H1 (cell line): ENCODE measurements around the gene BAZ1B. TPM values are rescaled to one million over a fixed set of nuclear protein-coding genes. Genes with fewer than 3 reads are reported as not detected.
"Not testable (repeated sequence)": the region's sequence is repeated elsewhere in the genome, so short reads cannot be mapped to it uniquely, and the experiment has no call there.

Experiments
- CTCF ChIA-PET: fragments of 300-600 bp; sonication (Branson Sonifier 250); formaldehyde crosslinking; loops from one replicate; lab custom pipeline; 2021; ENCODE audit not compliant: partially characterized antibody; lab: Charles Lee
- POLR2A ChIA-PET: fragments of 300-600 bp; sonication (Branson Sonifier 250); formaldehyde crosslinking; loops from one replicate; lab custom pipeline; 2021; ENCODE audit warnings: inconsistent platforms; ENCODE audit not compliant: partially characterized antibody; lab: Charles Lee
- DNase-seq, 2 experiments: peaks; one replicate each; pipeline versions ENCODE4 v3.0.0 to v3.0.0-alpha.2; 2010 to 2022; ENCODE audit warnings: low spot score in 2 of 2, low read depth in 1 of 2, mixed read lengths in 1 of 2
- FAIRE-seq: peaks from 2 replicates; lab custom pipeline; 2011; peaks lifted over from hg19 to GRCh38; lab: Jason Lieb, UNC
- H2AFZ ChIP-seq: 2 replicates; pipeline ENCODE4 v1.8.1; 2012; ENCODE audit warnings: low read length, inconsistent platforms
- H2AK5ac ChIP-seq: 2 replicates; pipeline ENCODE4 v1.6.1; 2013; ENCODE audit warnings: low read depth, low read length
- H2BK120ac ChIP-seq: replicated peaks from 2 replicates; pipeline ENCODE3; 2013; ENCODE audit warnings: low read depth, low read length, inconsistent platforms
- H2BK12ac ChIP-seq: 2 replicates; pipeline ENCODE4 v1.6.1; 2013; ENCODE audit warnings: low read depth, low read length
- H2BK15ac ChIP-seq: 2 replicates; pipeline ENCODE4 v1.6.1; 2013; ENCODE audit warnings: low read length
- H2BK20ac ChIP-seq: 2 replicates; pipeline ENCODE4 v1.6.1; 2013; ENCODE audit warnings: low read length
- H2BK5ac ChIP-seq: 2 replicates; pipeline ENCODE4 v1.6.1; 2013; ENCODE audit warnings: low read depth, low read length
- H3K14ac ChIP-seq: 2 replicates; pipeline ENCODE4 v1.6.1; 2013; ENCODE audit warnings: inconsistent platforms; ENCODE audit not compliant: insufficient read length
- H3K18ac ChIP-seq: 2 replicates; pipeline ENCODE4 v1.6.1; 2013; ENCODE audit warnings: low read length; ENCODE audit errors: extremely low read depth
- H3K23ac ChIP-seq: 2 replicates; pipeline ENCODE4 v1.6.1; 2013; ENCODE audit warnings: inconsistent platforms; ENCODE audit not compliant: insufficient read length
- H3K23me2 ChIP-seq: 2 replicates; pipeline ENCODE4 v1.6.1; 2013; ENCODE audit warnings: low read depth, low read length
- H3K27ac ChIP-seq: 2 replicates; pipeline ENCODE4 v1.6.1; 2011; ENCODE audit warnings: low read depth, low read length, inconsistent platforms
- H3K27me3 ChIP-seq, 4 experiments: replicated peaks in 1 of 4; 1 replicate in 1 of 4; 2 replicates in 3 of 4; pipeline versions ENCODE4 v1.6.1 to v1.8.1; 2011 to 2013; ENCODE audit warnings: low read length in 3 of 4, mild to moderate bottlenecking in 3 of 4, inconsistent platforms in 2 of 4, mixed read lengths in 2 of 4, moderate library complexity in 1 of 4; ENCODE audit not compliant: control insufficient read depth in 3 of 4, insufficient read depth in 3 of 4; ENCODE audit errors: extremely low read depth in 1 of 4
- H3K36me3 ChIP-seq, 4 experiments: 2 replicates each; pipeline versions ENCODE4 v1.6.1 to v1.8.1; 2011 to 2013; ENCODE audit warnings: mild to moderate bottlenecking in 4 of 4, low read length in 3 of 4, moderate library complexity in 2 of 4, control low read depth in 1 of 4, inconsistent platforms in 1 of 4; ENCODE audit not compliant: insufficient read depth in 4 of 4, control insufficient read depth in 2 of 4
- H3K4ac ChIP-seq: replicated peaks from 2 replicates; pipeline ENCODE3; 2013; ENCODE audit warnings: low read length, low read depth, mixed read lengths, inconsistent platforms; ENCODE audit not compliant: insufficient read length
- H3K4me1 ChIP-seq, 4 experiments: replicated peaks in 1 of 4; 1 replicate in 1 of 4; 2 replicates in 3 of 4; pipeline versions ENCODE4 v1.6.1 to v1.8.1; 2011 to 2013; ENCODE audit warnings: low read length in 3 of 4, inconsistent platforms in 2 of 4, mixed read lengths in 1 of 4; ENCODE audit not compliant: insufficient read depth in 4 of 4, control insufficient read depth in 3 of 4
- H3K4me2 ChIP-seq, 2 experiments: 2 replicates each; pipeline versions ENCODE4 v1.6.1 to v1.8.1; 2011 to 2013; ENCODE audit warnings: low read depth in 2 of 2, low read length in 2 of 2, control low read depth in 1 of 2, inconsistent platforms in 1 of 2, mild to moderate bottlenecking in 1 of 2; ENCODE audit not compliant: insufficient read depth in 1 of 2
- H3K4me3 ChIP-seq, 4 experiments: fragments of 200-600, 300-600 bp in 1 of 4; sonication (generic), shearing (Covaris generic), sonication (Bioruptor Twin) in 1 of 4; 2 replicates each; pipeline versions ENCODE4 v1.5.1 to v1.8.1; 2011 to 2016; ENCODE audit warnings: low read length in 4 of 4, low read depth in 3 of 4, control low read depth in 2 of 4, inconsistent platforms in 2 of 4, mild to moderate bottlenecking in 2 of 4, mixed read lengths in 1 of 4, moderate library complexity in 1 of 4; ENCODE audit not compliant: insufficient read depth in 2 of 4; ENCODE audit errors: extremely low read depth in 1 of 4
- H3K56ac ChIP-seq: replicated peaks from 2 replicates; pipeline ENCODE3; 2013; ENCODE audit warnings: low read depth, mild to moderate bottlenecking, mixed read lengths, low read length, inconsistent platforms; ENCODE audit not compliant: insufficient read length
- H3K79me1 ChIP-seq: 2 replicates; pipeline ENCODE4 v1.6.1; 2013; ENCODE audit warnings: low read depth, low read length, control low read depth
- H3K79me2 ChIP-seq, 2 experiments: 2 replicates each; pipeline versions ENCODE4 v1.6.1 to v1.8.1; 2012 to 2013; ENCODE audit warnings: low read length in 2 of 2, mild to moderate bottlenecking in 2 of 2, inconsistent platforms in 1 of 2; ENCODE audit not compliant: insufficient read depth in 2 of 2, control insufficient read depth in 1 of 2
- H3K9ac ChIP-seq, 4 experiments: replicated peaks in 1 of 4; 1 replicate in 1 of 4; 2 replicates in 3 of 4; pipeline versions ENCODE4 v1.6.1 to v1.8.1; 2011 to 2013; ENCODE audit warnings: low read depth in 3 of 4, low read length in 3 of 4, control low read depth in 2 of 4, mild to moderate bottlenecking in 2 of 4, moderate library complexity in 2 of 4, inconsistent platforms in 1 of 4; ENCODE audit errors: extremely low read depth in 1 of 4
- H3K9me3 ChIP-seq, 2 experiments: 2 replicates each; pipeline versions ENCODE4 v1.6.1 to v1.8.1; 2012 to 2013; ENCODE audit warnings: mild to moderate bottlenecking in 2 of 2, moderate library complexity in 2 of 2, control low read depth in 1 of 2, inconsistent platforms in 1 of 2, low read depth in 1 of 2, low read length in 1 of 2, mixed read lengths in 1 of 2; ENCODE audit not compliant: insufficient read depth in 2 of 2
- H4K20me1 ChIP-seq, 2 experiments: replicated peaks in 1 of 2; 2 replicates each; pipeline versions ENCODE3 to v1.8.1; 2011 to 2013; ENCODE audit warnings: inconsistent platforms in 2 of 2, low read length in 2 of 2, mild to moderate bottlenecking in 1 of 2; ENCODE audit not compliant: insufficient read depth in 2 of 2, control insufficient read depth in 1 of 2
- H4K5ac ChIP-seq: 2 replicates; pipeline ENCODE4 v1.6.1; 2013; ENCODE audit warnings: low read length, low read depth, mixed read lengths, inconsistent platforms; ENCODE audit not compliant: insufficient read length
- H4K8ac ChIP-seq: 2 replicates; pipeline ENCODE4 v1.8.0; 2013; ENCODE audit warnings: mild to moderate bottlenecking, moderate library complexity, low read length, inconsistent platforms; ENCODE audit not compliant: insufficient read depth; ENCODE audit errors: extremely low read depth
- H4K91ac ChIP-seq: replicated peaks from 2 replicates; pipeline ENCODE3; 2013; ENCODE audit warnings: low read length, mixed read lengths, inconsistent platforms; ENCODE audit not compliant: insufficient read length
- WGBS, 2 experiments: shearing (Covaris generic) in 1 of 2; methylation state at CpG; one replicate each; pipeline versions ENCODE4 v1.1.6 to v1.1.7; 2013 to 2015; ENCODE audit warnings: low lambda C conversion rate in 2 of 2, mixed read lengths in 2 of 2, inconsistent platforms in 1 of 2, low coverage in 1 of 2, missing lambda C conversion rate in 1 of 2; ENCODE audit not compliant: insufficient replicate concordance in 2 of 2, insufficient coverage in 1 of 2, insufficient read length in 1 of 2; ENCODE audit errors: extremely low coverage in 1 of 2, missing lambda C conversion rate in 1 of 2; 5-methylcytosine and 5-hydroxymethylcytosine counted together
- polyA plus RNA-seq, 7 experiments: library from polyadenylated mRNA; depleted of rRNA in 3 of 7; stranded (reverse) in 5 of 7; unstranded in 2 of 7; fragments of >200 nt in 5 of 7; fragments of 200-250 nt in 2 of 7; gene quantifications; 1 replicate in 5 of 7; 2 replicates in 1 of 7; 4 replicates in 1 of 7; pipeline versions ENCODE4 v1.2.1 to v1.2.3, GENCODE V29; 2011 to 2013; ENCODE audit warnings: missing spikeins in 2 of 7, mixed read lengths in 2 of 7
- total RNA-seq: library from RNA; stranded (reverse); fragmentation: NEBNext Ultra II Directional; extraction: Animal tissue kit (Norgen Biotek cat#: 25700); gene quantifications from 2 replicates; pipeline ENCODE4 v1.2.1, GENCODE V29; 2021

The BAZ1B gene
- total and polyA plus RNA-seq, 2 of the 8 experiments (the other 6 are each of a cell fraction or from before 2014, with no cell fraction given) = 21.0 to 86.8 TPM

DNA sequence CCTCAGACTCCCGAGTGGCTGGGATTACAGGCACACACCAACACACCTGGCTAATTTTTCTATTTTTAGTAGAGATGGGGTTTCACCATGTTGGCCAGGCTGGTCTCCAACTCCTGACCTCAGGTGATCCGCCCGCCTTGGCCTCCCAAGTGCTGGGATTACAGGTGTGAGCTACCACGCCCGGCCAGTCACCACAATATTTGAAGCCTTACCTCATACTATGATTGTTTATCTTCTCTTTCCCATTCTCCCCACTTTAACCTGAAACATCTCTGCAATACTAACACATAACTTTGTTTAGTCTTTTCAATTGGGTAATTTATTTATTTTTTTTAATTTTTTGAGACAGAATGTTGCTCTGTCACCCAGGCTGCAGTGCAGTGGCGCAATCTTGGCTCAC is 55.0 kb downstream of the BAZ1B start:
- H3K56ac ChIP-seq, H3K4ac ChIP-seq, H3K79me2 ChIP-seq, H3K14ac ChIP-seq, H3K27me3 ChIP-seq, H2BK20ac ChIP-seq, H3K4me1 ChIP-seq, FAIRE-seq, H4K8ac ChIP-seq, H3K23me2 ChIP-seq, H2AFZ ChIP-seq, H4K20me1 ChIP-seq, H4K5ac ChIP-seq, H3K9me3 ChIP-seq, H3K4me2 ChIP-seq, H2BK12ac ChIP-seq, H2BK15ac ChIP-seq, DNase-seq, H2BK120ac ChIP-seq, H3K9ac ChIP-seq, H3K23ac ChIP-seq, H2AK5ac ChIP-seq, H3K27ac ChIP-seq, H4K91ac ChIP-seq, H3K4me3 ChIP-seq, H3K18ac ChIP-seq, H2BK5ac ChIP-seq, H3K79me1 ChIP-seq, POLR2A ChIA-PET: not testable (repeated sequence)
- CTCF ChIA-PET = interaction anchor here (2.6 kb wide), 1 partner anchor 15 kb away, joined by 9 read pairs; no protein-coding TSS in a partner anchor
- H3K36me3 ChIP-seq = peaks cover 37 to 93% (median 75%) of the 10 kb centered on the region in 4 experiments
- 92% methylated on average over 6 of the region's 6 CpGs; no CpG with 5 or more reads in 1 of the 2 experiments for WGBS, 2 experiments
